C4-2B (cell line): ENCODE measurements around the gene NLRP12.

ENCODE experiments used
- CTCF ChIP-seq: fragments of 450-650 bp; conservative IDR thresholded peaks from 2 replicates; pipeline ENCODE4 v1.5.1; 2017; ENCODE audit warnings: mild to moderate bottlenecking
- ZFX ChIP-seq: fragments of 450-650 bp; IDR thresholded peaks from 2 replicates; pipeline ENCODE4 v1.6.1; 2017

GRCh38 chr19:53772943-53773342 is 51.2 kb downstream of the NLRP12 start:
- TF ChIP-seq CTCF (peak; percentile 86), ZFX (no peak)
